Sigmoid colon (tissue), 7 donors: Measurements from ENCODE around the gene CAMTA1. TPM values are rescaled to one million over a fixed set of nuclear protein-coding genes. Genes with fewer than 3 reads are reported as not detected.

Experiments
- DNase-seq: peaks from one replicate; pipeline ENCODE4 v3.0.0-alpha.2; 2019
- H3K27ac ChIP-seq, 4 donors: fragments of 200-600 bp; sonication (generic); one replicate each; pipeline ENCODE4 v1.5.1; 2016 to 2019; ENCODE audit warnings: mild to moderate bottlenecking in 1 of 4
- H3K27me3 ChIP-seq, 3 donors: fragments of 200-600 bp; sonication (generic); one replicate each; pipeline ENCODE4 v1.5.1; 2019; ENCODE audit warnings: mild to moderate bottlenecking in 1 of 3
- H3K36me3 ChIP-seq, 4 donors: fragments of 200-600 bp; sonication (generic); one replicate each; pipeline ENCODE4 v1.5.1; 2016 to 2019
- H3K4me1 ChIP-seq, 4 donors: fragments of 200-600 bp; sonication (generic); one replicate each; pipeline ENCODE4 v1.5.1; 2017 to 2019
- H3K4me3 ChIP-seq, 4 donors: fragments of 200-600 bp; sonication (generic); one replicate each; pipeline ENCODE4 v1.5.1; 2017 to 2019; ENCODE audit warnings: mild to moderate bottlenecking in 2 of 4, moderate library complexity in 1 of 4
- H3K9me3 ChIP-seq, 4 donors: fragments of 200-600 bp in 3 of 4; sonication (generic) in 3 of 4; one replicate each; pipeline versions ENCODE4 v1.5.1 to v1.6.1; 2013 to 2019
- EP300 ChIP-seq, 4 donors: sonication (generic); formaldehyde crosslinking; IDR thresholded peaks; one replicate each; pipeline ENCODE4 v1.6.1; 2017; ENCODE audit warnings: antibody characterized with exemption in 4 of 4
- POLR2A ChIP-seq, 2 donors: fragments of 450-650 bp; IDR thresholded peaks; one replicate each; pipeline ENCODE4 v1.6.1; 2016; ENCODE audit warnings: antibody characterized with exemption in 2 of 2, mild to moderate bottlenecking in 2 of 2, moderate library complexity in 2 of 2
- POLR2AphosphoS5 ChIP-seq, 4 donors: sonication (generic); formaldehyde crosslinking; IDR thresholded peaks; one replicate each; pipeline ENCODE4 v1.6.1; 2017; ENCODE audit warnings: antibody characterized with exemption in 4 of 4
- WGBS, 2 donors: extraction: QIAGEN DNeasy Blood & Tissue Kit; methylation state at CpG; one replicate each; pipeline ENCODE4 v1.1.7; 2013; 5-methylcytosine and 5-hydroxymethylcytosine counted together
- intact Hi-C: fragments of 100-400 bp; cut with DNase I; formaldehyde crosslinking; loops from one replicate; pipeline ENCODE4 v1.15.1; 2023
- polyA plus RNA-seq, 3 donors: library from polyadenylated mRNA; stranded (reverse); fragments of 200-250 nt; gene quantifications; one replicate each; pipeline ENCODE4 v1.2.3, GENCODE V29; 2013
- total RNA-seq, 4 donors: library from RNA; depleted of rRNA; stranded (reverse); fragments of >200 nt; gene quantifications; one replicate each; pipeline ENCODE4 v1.1.0, GENCODE V29; 2016
- TF ChIP-seq, protein P1 (sequence below), 4 experiments: fragments of 450-650 bp in 3 of 4; fragments of 200-600 bp in 1 of 4; IDR thresholded peaks; one replicate each; pipeline ENCODE4 v1.5.1; 2016 to 2019; ENCODE audit warnings: antibody characterized with exemption in 4 of 4, mild to moderate bottlenecking in 3 of 4, moderate library complexity in 2 of 4
- donor health status: healthy with polysubstance abuse.
- donor health status: Bipolar disorder and iron deficiency.
- donor health status: healthy.

Gene CAMTA1
- total and polyA plus RNA-seq, 7 donors = 97.9 to 196 (median 177) TPM

DNA sequence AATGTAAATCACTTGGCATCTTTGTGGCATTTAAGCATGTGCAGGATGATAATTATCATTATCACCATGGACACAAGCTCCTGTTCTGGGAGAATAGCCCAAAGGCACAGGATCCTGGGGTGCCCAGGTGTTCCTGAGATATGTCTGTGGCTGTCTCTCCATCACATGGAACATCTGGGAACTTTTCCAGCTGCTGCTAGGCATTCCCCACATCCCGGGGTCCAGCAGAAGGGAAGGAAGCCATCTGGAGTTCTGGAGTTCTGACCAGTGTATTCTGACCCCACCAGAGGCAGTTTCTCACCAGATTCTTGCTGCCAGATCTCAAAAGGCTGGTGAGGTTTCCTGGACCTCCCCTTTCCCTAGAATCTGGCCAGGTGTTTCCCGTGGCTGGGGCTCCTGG, 726.1 kb downstream of the CAMTA1 start:
- DNase-seq = no peak
- no peaks in the 10 kb centered on the region for H3K9me3 ChIP-seq
- H3K27ac ChIP-seq = no peak overlapping the region
- H3K36me3 ChIP-seq = no peaks in the 10 kb centered on the region
- 44% methylated on average over 2 of the region's 2 CpGs for WGBS, 2 donors
- no peak overlapping the region for H3K4me3 ChIP-seq
- TF ChIP-seq EP300 (IDR thresholded peaks at IDR 0.05) (no peak), POLR2AphosphoS5 (IDR thresholded peaks at IDR 0.05) (no peak), POLR2A (IDR thresholded peaks at IDR 0.05) (no peak)
- TF ChIP-seq, protein P1, sequence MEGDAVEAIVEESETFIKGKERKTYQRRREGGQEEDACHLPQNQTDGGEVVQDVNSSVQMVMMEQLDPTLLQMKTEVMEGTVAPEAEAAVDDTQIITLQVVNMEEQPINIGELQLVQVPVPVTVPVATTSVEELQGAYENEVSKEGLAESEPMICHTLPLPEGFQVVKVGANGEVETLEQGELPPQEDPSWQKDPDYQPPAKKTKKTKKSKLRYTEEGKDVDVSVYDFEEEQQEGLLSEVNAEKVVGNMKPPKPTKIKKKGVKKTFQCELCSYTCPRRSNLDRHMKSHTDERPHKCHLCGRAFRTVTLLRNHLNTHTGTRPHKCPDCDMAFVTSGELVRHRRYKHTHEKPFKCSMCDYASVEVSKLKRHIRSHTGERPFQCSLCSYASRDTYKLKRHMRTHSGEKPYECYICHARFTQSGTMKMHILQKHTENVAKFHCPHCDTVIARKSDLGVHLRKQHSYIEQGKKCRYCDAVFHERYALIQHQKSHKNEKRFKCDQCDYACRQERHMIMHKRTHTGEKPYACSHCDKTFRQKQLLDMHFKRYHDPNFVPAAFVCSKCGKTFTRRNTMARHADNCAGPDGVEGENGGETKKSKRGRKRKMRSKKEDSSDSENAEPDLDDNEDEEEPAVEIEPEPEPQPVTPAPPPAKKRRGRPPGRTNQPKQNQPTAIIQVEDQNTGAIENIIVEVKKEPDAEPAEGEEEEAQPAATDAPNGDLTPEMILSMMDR (IDR thresholded peaks at IDR 0.05) = no peak
- H3K4me1 ChIP-seq = peaks cover 0 to 20% (median 18%) of the 10 kb centered on the region in 4 donors
- intact Hi-C loops = no loop called here
- H3K27me3 ChIP-seq = no peaks in the 10 kb centered on the region

DNA sequence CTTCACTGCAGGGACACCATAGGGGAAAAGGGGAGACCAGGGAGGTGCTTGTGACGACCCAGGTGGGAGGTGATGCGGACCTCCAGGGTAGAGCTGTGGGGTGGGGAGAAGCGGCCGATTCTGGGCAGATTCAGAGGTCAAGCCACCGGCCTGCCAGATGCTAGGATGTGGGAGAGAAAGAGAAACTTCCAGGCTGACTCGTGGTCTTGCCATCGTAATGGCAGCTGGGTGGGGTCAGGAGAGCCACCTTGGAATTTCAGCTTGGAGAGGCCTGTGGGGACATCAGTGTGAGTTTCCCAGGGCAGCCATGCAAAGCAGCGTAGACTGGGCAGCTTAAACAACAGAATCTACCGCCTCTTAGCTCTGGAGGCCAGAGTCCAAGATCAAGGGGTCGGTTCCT, 727.8 kb downstream of the CAMTA1 start:
- no peak overlapping the region for H3K27ac ChIP-seq
- no peak overlapping the region for H3K4me3 ChIP-seq
- intact Hi-C loops = no loop called here
- H3K9me3 ChIP-seq = no peaks in the 10 kb centered on the region
- no peaks in the 10 kb centered on the region for H3K27me3 ChIP-seq
- 88 to 90% methylated on average over 10 of the region's 10 CpGs for WGBS, 2 donors
- H3K36me3 ChIP-seq = no peaks in the 10 kb centered on the region
- no peak for TF ChIP-seq EP300 (IDR thresholded peaks at IDR 0.05)
- no peak for TF ChIP-seq POLR2A (IDR thresholded peaks at IDR 0.05)
- no peak for TF ChIP-seq POLR2AphosphoS5 (IDR thresholded peaks at IDR 0.05)
- TF ChIP-seq, protein P1 (IDR thresholded peaks at IDR 0.05) = no peak
- no peak for DNase-seq
- peaks cover 0 to 18% (median 17%) of the 10 kb centered on the region in 4 donors for H3K4me1 ChIP-seq

DNA sequence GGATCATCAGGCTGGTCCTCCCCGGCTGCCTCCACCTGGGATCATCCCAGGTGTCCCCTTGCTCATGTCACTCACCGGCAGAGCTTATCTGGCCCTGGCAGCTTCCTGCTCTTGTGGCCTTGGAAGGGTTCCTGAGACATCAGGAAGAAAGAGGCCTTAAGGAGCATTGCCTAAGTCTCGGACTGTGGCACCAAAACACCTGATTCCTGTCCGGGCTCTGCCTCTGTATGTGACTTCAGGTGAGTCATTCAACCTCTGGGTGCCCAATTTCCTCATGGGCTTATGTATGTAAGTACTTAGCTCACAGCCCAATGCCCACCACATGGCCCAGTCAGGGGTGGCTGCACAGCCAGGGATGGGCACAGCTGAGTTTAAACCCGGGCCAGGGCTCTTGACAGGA, 729.9 kb downstream of the CAMTA1 start:
- TF ChIP-seq POLR2AphosphoS5 (IDR thresholded peaks at IDR 0.05) (no peak), EP300 (IDR thresholded peaks at IDR 0.05) (no peak), POLR2A (IDR thresholded peaks at IDR 0.05) (no peak)
- TF ChIP-seq, protein P1 (IDR thresholded peaks at IDR 0.05) = no peak
- Histone ChIP-seq H3K36me3 (no peaks in the 10 kb centered on the region), H3K4me1 (no peaks in the 10 kb centered on the region), H3K27me3 (no peaks in the 10 kb centered on the region), H3K27ac (no peak overlapping the region), H3K4me3 (no peak overlapping the region), H3K9me3 (no peaks in the 10 kb centered on the region)
- no peak for DNase-seq
- WGBS, 2 donors = 77 to 85% methylated on average over 5 of the region's 5 CpGs
- intact Hi-C loops = no loop called here

DNA sequence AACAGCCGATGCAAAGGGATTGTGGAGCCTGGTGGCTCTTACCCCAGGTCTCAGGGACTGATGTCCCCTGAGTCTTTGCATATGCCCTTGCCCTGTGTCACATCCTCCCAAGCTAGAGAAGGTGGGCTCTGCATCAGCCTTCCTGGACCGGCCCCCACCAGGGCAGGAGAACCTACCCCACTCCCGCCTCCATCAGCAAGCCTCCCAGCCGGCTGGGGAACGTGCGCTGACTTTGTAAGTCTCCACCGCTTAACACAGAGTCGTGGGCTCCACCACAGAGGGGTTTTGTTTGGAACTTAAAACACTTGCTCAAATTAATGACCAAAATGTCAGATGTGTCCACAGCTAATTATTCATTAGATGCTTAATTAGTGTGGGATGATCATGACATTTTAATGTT, 730.6 kb downstream of the CAMTA1 start:
- 88 to 89% methylated on average over 8 of the region's 8 CpGs for WGBS, 2 donors
- H3K9me3 ChIP-seq = no peaks in the 10 kb centered on the region
- intact Hi-C loops = no loop called here
- H3K27me3 ChIP-seq = no peaks in the 10 kb centered on the region
- H3K4me1 ChIP-seq = no peaks in the 10 kb centered on the region
- H3K27ac ChIP-seq = no peak overlapping the region
- TF ChIP-seq, protein P1 (IDR thresholded peaks at IDR 0.05) = no peak
- TF ChIP-seq POLR2A (IDR thresholded peaks at IDR 0.05) = no peak
- no peak for TF ChIP-seq POLR2AphosphoS5 (IDR thresholded peaks at IDR 0.05)
- no peak for TF ChIP-seq EP300 (IDR thresholded peaks at IDR 0.05)
- H3K36me3 ChIP-seq = no peaks in the 10 kb centered on the region
- H3K4me3 ChIP-seq = no peak overlapping the region
- DNase-seq = no peak

DNA sequence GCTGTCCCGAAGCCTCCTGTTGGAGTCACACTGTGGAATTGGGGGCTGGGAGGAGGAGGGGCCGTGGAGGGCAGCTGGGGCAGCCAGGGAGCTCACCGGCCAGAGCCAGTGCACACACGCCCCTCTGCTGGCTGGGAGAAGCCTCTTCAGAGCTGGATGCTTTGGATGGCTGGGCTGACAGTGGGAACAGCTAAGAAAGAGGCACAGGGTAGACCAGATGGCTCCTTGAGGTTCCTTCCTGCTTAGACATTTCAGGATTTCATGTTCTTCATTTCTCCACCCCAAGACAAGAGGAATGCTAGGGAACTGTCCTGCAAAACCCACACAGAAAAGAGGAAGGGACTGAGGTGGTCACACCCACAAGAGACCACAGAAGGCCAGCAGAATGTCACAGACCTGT, 731.1 kb downstream of the CAMTA1 start:
- no peak overlapping the region for H3K4me3 ChIP-seq
- no peaks in the 10 kb centered on the region for H3K27me3 ChIP-seq
- no peak for DNase-seq
- intact Hi-C loops = no loop called here
- H3K4me1 ChIP-seq = no peaks in the 10 kb centered on the region
- no peaks in the 10 kb centered on the region for H3K36me3 ChIP-seq
- H3K9me3 ChIP-seq = no peaks in the 10 kb centered on the region
- WGBS, 2 donors = 42 to 72% methylated on average over 4 of the region's 4 CpGs
- H3K27ac ChIP-seq = no peak overlapping the region
- TF ChIP-seq EP300 (IDR thresholded peaks at IDR 0.05) = no peak
- TF ChIP-seq POLR2AphosphoS5 (IDR thresholded peaks at IDR 0.05) = no peak
- TF ChIP-seq, protein P1 (IDR thresholded peaks at IDR 0.05) = no peak
- no peak for TF ChIP-seq POLR2A (IDR thresholded peaks at IDR 0.05)
